CD4-positive, CD25-positive, alpha-beta regulatory T cell (primary cell): ENCODE data around the gene NINJ2. TPM values are rescaled to one million over a fixed set of nuclear protein-coding genes. Genes with fewer than 3 reads are reported as not detected.
"Not testable (repeated sequence)": the region's sequence is repeated elsewhere in the genome, so short reads cannot be mapped to it uniquely, and the experiment has no call there.

Experiments
- ATAC-seq, 2 donors: fragments of 150-1000 bp; cut with Tn5 transposase; one replicate each; pipeline ENCODE4 v1.10.0; 2021; ENCODE audit warnings: low read depth in 2 of 2, moderate number of reproducible peaks in 2 of 2, moderate library complexity in 1 of 2
- DNase-seq, 3 donors: peaks; one replicate each; pipeline versions ENCODE4 v3.0.0 to v3.0.0-alpha.2; 2012 to 2022; ENCODE audit warnings: mixed read lengths in 1 of 3
- H3K27ac ChIP-seq: one replicate; pipeline ENCODE4 v1.7.0; 2013; ENCODE audit warnings: mild to moderate bottlenecking, low read length; ENCODE audit not compliant: insufficient read depth, poor library complexity, severe bottlenecking
- H3K27me3 ChIP-seq: one replicate; pipeline ENCODE4 v1.7.0; 2013; ENCODE audit warnings: low read length; ENCODE audit not compliant: control insufficient read depth, insufficient read depth
- H3K36me3 ChIP-seq: one replicate; pipeline ENCODE4 v1.7.0; 2013; ENCODE audit warnings: mild to moderate bottlenecking, low read length, moderate library complexity; ENCODE audit not compliant: control insufficient read depth, insufficient read depth
- H3K4me1 ChIP-seq: 2 replicates; pipeline ENCODE4 v1.7.0; 2013; ENCODE audit warnings: mild to moderate bottlenecking, low read length; ENCODE audit not compliant: insufficient read depth, control insufficient read depth, poor library complexity, severe bottlenecking
- H3K4me3 ChIP-seq: one replicate; pipeline ENCODE4 v1.7.0; 2013; ENCODE audit warnings: low read depth, mild to moderate bottlenecking, low read length, moderate library complexity
- H3K9me3 ChIP-seq, 2 experiments: 1 replicate in 1 of 2; 2 replicates in 1 of 2; pipeline ENCODE4 v1.7.0; 2013; ENCODE audit warnings: low read length in 2 of 2, mild to moderate bottlenecking in 1 of 2, moderate library complexity in 1 of 2; ENCODE audit not compliant: control insufficient read depth in 2 of 2
- H3K27ac Mint-ChIP-seq, 3 donors: one replicate each; pipeline ENCODE4 v1.8.0; 2020 to 2022; ENCODE audit warnings: mild to moderate bottlenecking in 3 of 3, mixed read lengths in 3 of 3, moderate library complexity in 2 of 3
- H3K27me3 Mint-ChIP-seq: one replicate; pipeline ENCODE4 v1.8.0; 2022; ENCODE audit warnings: mild to moderate bottlenecking, mixed read lengths
- H3K36me3 Mint-ChIP-seq: one replicate; pipeline ENCODE4 v1.8.0; 2020; ENCODE audit warnings: mixed read lengths
- H3K4me1 Mint-ChIP-seq, 4 donors: one replicate each; pipeline ENCODE4 v1.8.0; 2020 to 2022; ENCODE audit warnings: mixed read lengths in 4 of 4, mild to moderate bottlenecking in 1 of 4
- H3K4me3 Mint-ChIP-seq, 4 donors: one replicate each; pipeline ENCODE4 v1.8.0; 2020 to 2022; ENCODE audit warnings: mild to moderate bottlenecking in 4 of 4, mixed read lengths in 4 of 4, moderate library complexity in 3 of 4
- H3K9me3 Mint-ChIP-seq, 7 donors: one replicate each; pipeline ENCODE4 v1.8.0; 2020 to 2022; ENCODE audit warnings: mixed read lengths in 7 of 7, mild to moderate bottlenecking in 3 of 7, moderate library complexity in 2 of 7
- polyA plus RNA-seq, 4 donors: library from polyadenylated mRNA; unstranded; fragments of 300-500 nt; fragmentation: Illumina TruSeq; gene quantifications; one replicate each; pipeline ENCODE4 v1.2.3, GENCODE V29; 2021
- total RNA-seq: library from RNA; stranded (reverse); gene quantifications from one replicate; pipeline ENCODE4 v1.2.3, GENCODE V29; 2022

Gene NINJ2
- total and polyA plus RNA-seq, 5 donors from 2014 or later = 16.8 to 170 (median 125) TPM

GRCh38 chr12:643475-644302, 19.6 kb downstream of the NINJ2 start:
- H3K27me3 Mint-ChIP-seq = no peaks in the 10 kb centered on the region
- peaks cover 0 to 1% (median 0%) of the 10 kb centered on the region in 7 donors for H3K9me3 Mint-ChIP-seq
- ATAC-seq (no peak), DNase-seq (peak in 2 of 3 donors; percentile 22)
- Histone ChIP-seq H3K27ac (peak overlapping the region; percentile 94), H3K9me3 (no peaks in the 10 kb centered on the region), H3K36me3 (no peaks in the 10 kb centered on the region), H3K27me3 (no peaks in the 10 kb centered on the region), H3K4me3 (peak overlapping the region; percentile 81), H3K4me1 (peaks cover 58% of the 10 kb centered on the region)
- H3K27ac Mint-ChIP-seq = peak overlapping the region; percentile 86 to 98 (median 97)
- peak overlapping the region; percentile 92 to 97 (median 94) for H3K4me3 Mint-ChIP-seq
- peaks cover 26 to 75% (median 48%) of the 10 kb centered on the region in 4 donors for H3K4me1 Mint-ChIP-seq
- no peaks in the 10 kb centered on the region for H3K36me3 Mint-ChIP-seq

GRCh38 chr12:642633-643474, 20.4 kb downstream of the NINJ2 start:
- H3K4me3 Mint-ChIP-seq = peak overlapping the region; percentile 92 to 97 (median 94)
- no peaks in the 10 kb centered on the region for H3K36me3 ChIP-seq
- peaks cover 59% of the 10 kb centered on the region for H3K4me1 ChIP-seq
- H3K27ac ChIP-seq = peak overlapping the region; percentile 94
- DNase-seq (peak; percentile 71 to 93 (median 81)), ATAC-seq (peak; percentile 84)
- H3K36me3 Mint-ChIP-seq = no peaks in the 10 kb centered on the region
- peaks cover 27 to 81% (median 53%) of the 10 kb centered on the region in 4 donors for H3K4me1 Mint-ChIP-seq
- peak overlapping the region; percentile 81 for H3K4me3 ChIP-seq
- no peaks in the 10 kb centered on the region for H3K27me3 ChIP-seq
- H3K9me3 ChIP-seq = no peaks in the 10 kb centered on the region
- peak overlapping the region; percentile 90 to 98 (median 97) for H3K27ac Mint-ChIP-seq
- H3K27me3 Mint-ChIP-seq = no peaks in the 10 kb centered on the region
- peaks cover 0 to 1% (median 0%) of the 10 kb centered on the region in 7 donors for H3K9me3 Mint-ChIP-seq

DNA sequence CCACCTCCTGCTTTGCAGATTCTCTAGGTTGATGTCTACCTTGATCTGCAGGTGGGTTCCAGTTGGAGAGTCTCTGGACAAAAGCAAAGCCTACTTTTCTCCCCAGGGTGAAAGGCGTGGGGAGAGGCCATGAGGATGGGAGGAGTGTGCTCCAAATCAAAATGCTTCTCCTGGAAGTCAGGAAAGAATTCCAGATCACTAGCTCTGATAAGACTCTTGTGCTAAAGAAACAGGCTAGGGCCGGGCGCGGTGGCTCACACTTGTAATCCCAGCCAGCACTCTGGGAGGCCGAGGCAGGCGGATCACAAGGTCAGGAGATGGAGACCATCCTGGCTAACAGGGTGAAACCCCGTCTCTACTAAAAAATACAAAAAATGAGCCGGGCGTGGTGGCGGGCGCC, 21.9 kb downstream of the NINJ2 start:
- H3K4me1 ChIP-seq = peaks cover 59% of the 10 kb centered on the region
- H3K27me3 ChIP-seq, ATAC-seq, H3K27me3 Mint-ChIP-seq, H3K36me3 Mint-ChIP-seq, H3K9me3 ChIP-seq, H3K9me3 Mint-ChIP-seq, DNase-seq, H3K36me3 ChIP-seq, H3K4me3 ChIP-seq: not testable (repeated sequence)
- Mint-ChIP-seq H3K4me3 (peak overlapping the region; percentile 51 to 84 (median 74)), H3K27ac (peak overlapping the region; percentile 87 to 92 (median 88)), H3K4me1 (peaks cover 33 to 79% (median 52%) of the 10 kb centered on the region in 4 donors)
- peak overlapping the region; percentile 65 for H3K27ac ChIP-seq

DNA sequence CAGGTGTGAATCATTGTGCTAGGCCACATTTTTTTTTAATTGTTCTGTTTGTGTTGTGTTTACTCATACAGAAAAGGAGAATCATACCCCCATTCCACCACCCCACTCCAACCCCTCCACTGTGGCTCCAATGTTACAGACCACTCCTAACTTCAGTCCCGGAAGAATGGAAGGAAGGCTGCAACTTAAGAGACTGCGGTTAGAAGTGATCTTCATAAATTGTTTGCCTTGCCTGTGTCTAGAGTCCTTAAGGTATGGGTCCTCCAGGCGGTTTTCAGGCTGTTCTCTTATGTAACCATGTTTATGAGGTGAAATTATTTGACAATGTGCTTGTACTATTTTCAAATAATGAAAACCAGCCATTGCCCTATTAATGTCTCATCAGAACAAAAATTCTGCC, 22.5 kb downstream of the NINJ2 start:
- H3K27me3 Mint-ChIP-seq = no peaks in the 10 kb centered on the region
- peak overlapping the region; percentile 46 to 87 (median 74) for H3K4me3 Mint-ChIP-seq
- H3K36me3 Mint-ChIP-seq = no peaks in the 10 kb centered on the region
- H3K4me1 ChIP-seq = peaks cover 59% of the 10 kb centered on the region
- H3K4me1 Mint-ChIP-seq = peaks cover 33 to 78% (median 51%) of the 10 kb centered on the region in 4 donors
- no peak overlapping the region for H3K4me3 ChIP-seq
- no peaks in the 10 kb centered on the region for H3K9me3 ChIP-seq
- peaks cover 0 to 1% (median 0%) of the 10 kb centered on the region in 7 donors for H3K9me3 Mint-ChIP-seq
- peak overlapping the region; percentile 65 for H3K27ac ChIP-seq
- no peaks in the 10 kb centered on the region for H3K27me3 ChIP-seq
- no peak for DNase-seq
- H3K27ac Mint-ChIP-seq = peak overlapping the region; percentile 43 to 88 (median 87)
- ATAC-seq = no peak
- H3K36me3 ChIP-seq = no peaks in the 10 kb centered on the region

DNA sequence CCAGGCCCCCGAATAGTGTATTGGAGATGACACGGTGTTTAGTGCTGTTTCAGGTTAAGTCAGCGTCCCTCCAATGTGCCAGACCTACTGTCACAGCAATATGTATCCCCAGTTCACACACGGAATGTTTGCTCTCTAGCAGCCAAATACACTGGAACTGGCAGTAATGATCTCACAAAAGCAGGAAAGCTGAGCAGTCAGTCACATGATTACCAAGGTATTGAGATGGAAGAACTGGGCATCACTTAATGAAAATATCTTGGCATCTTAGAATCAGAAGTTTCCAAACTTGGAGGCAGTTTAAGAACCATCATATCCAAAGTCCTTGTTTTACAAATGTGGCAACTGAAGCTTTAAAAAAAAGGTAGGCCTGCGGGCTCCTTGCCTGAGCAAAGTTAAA, 23.3 kb downstream of the NINJ2 start:
- peak overlapping the region; percentile 67 to 88 (median 87) for H3K27ac Mint-ChIP-seq

GRCh38 chr12:639566-639965, 23.7 kb downstream of the NINJ2 start:
- Histone ChIP-seq H3K36me3 (no peaks in the 10 kb centered on the region), H3K4me1 (peaks cover 54% of the 10 kb centered on the region), H3K27ac (peak overlapping the region; percentile 77), H3K27me3 (no peaks in the 10 kb centered on the region), H3K4me3 (peak overlapping the region; percentile 22), H3K9me3 (no peaks in the 10 kb centered on the region)
- Mint-ChIP-seq H3K27me3 (no peaks in the 10 kb centered on the region), H3K9me3 (peaks cover 0 to 1% (median 0%) of the 10 kb centered on the region in 7 donors), H3K4me3 (peak overlapping the region in 3 of 4 donors; percentile 67 to 79 (median 73)), H3K27ac (peak overlapping the region; percentile 67 to 88 (median 87)), H3K36me3 (peaks cover 3% of the 10 kb centered on the region), H3K4me1 (peaks cover 28 to 76% (median 51%) of the 10 kb centered on the region in 4 donors)
- ATAC-seq (no peak), DNase-seq (no peak)

More for the DNA sequence above, 23.3 kb downstream of the NINJ2 start:
- ATAC-seq = no peak
- Histone ChIP-seq H3K27ac (peak overlapping the region; percentile 77), H3K9me3 (no peaks in the 10 kb centered on the region), H3K36me3 (no peaks in the 10 kb centered on the region), H3K27me3 (no peaks in the 10 kb centered on the region), H3K4me1 (peaks cover 57% of the 10 kb centered on the region), H3K4me3 (no peak overlapping the region)
- Mint-ChIP-seq H3K4me1 (peaks cover 29 to 78% (median 51%) of the 10 kb centered on the region in 4 donors), H3K36me3 (peaks cover 3% of the 10 kb centered on the region), H3K9me3 (peaks cover 0 to 1% (median 0%) of the 10 kb centered on the region in 7 donors), H3K27me3 (no peaks in the 10 kb centered on the region), H3K4me3 (peak overlapping the region in 3 of 4 donors; percentile 46 to 79 (median 73))
- no peak for DNase-seq

DNA sequence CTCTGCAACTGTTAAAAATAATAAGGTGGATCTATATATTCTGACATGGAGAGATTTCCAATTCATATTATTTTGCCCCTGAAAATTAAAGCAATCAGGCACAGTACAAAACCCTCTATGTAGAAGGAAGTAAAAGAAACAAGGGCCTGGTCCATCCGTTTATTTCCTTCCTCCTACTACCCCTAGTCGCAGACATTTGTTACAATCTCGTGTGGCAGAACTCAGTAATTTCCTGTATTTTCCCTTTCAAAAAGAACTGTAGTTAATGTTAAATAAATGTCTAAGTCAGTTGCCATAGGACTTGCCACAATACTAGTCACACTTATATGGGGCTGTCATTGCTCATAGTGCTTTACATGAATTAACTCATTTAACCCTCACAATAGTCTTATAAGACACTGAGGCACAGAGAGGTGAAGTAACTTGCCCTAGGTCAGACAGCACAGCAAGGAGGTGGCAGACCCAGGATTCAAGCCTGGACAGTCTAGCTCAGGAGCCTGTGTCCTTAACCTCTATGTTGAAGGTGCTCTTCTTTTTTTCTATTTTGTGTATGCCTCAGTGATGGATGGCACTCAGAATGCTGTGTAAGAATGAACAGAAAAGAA, 24.2 kb downstream of the NINJ2 start:
- H3K9me3 ChIP-seq = no peaks in the 10 kb centered on the region
- Mint-ChIP-seq H3K27ac (peak overlapping the region; percentile 67 to 88 (median 87)), H3K27me3 (no peaks in the 10 kb centered on the region), H3K4me3 (peak overlapping the region; percentile 3 to 79 (median 70)), H3K4me1 (peaks cover 23 to 71% (median 50%) of the 10 kb centered on the region in 4 donors), H3K36me3 (peaks cover 3% of the 10 kb centered on the region), H3K9me3 (peaks cover 0 to 1% (median 0%) of the 10 kb centered on the region in 7 donors)
- H3K4me3 ChIP-seq = peak overlapping the region; percentile 22
- DNase-seq (peak in 2 of 3 donors; percentile 42 to 63), ATAC-seq (peak in 1 of 2 donors; percentile 19)
- no peaks in the 10 kb centered on the region for H3K36me3 ChIP-seq
- H3K27ac ChIP-seq = peak overlapping the region; percentile 77
- H3K27me3 ChIP-seq = no peaks in the 10 kb centered on the region
- H3K4me1 ChIP-seq = peaks cover 49% of the 10 kb centered on the region
